ENCODE measurements around the gene DAND5. TPM values are rescaled to one million over a fixed set of nuclear protein-coding genes. Genes with fewer than 3 reads are reported as not detected.

DAND5 gene
- total and polyA plus RNA-seq, 10 of the 15 experiments (the other 5 are each of a cell fraction or from before 2014, with no cell fraction given): 0.06 to 0.15 (median 0.12) TPM; not detected in 5

GRCh38 chr19:12953799-12954611 lies 15.4 kb upstream of the DAND5 start:
- Histone ChIP-seq H3K9ac (ENCODE audit: control insufficient read depth, insufficient read depth, low read length) (no peak overlapping the region), H2AFZ (ENCODE audit: control insufficient read depth, low read depth, low read length) (no peak overlapping the region), H3K9me3 (replicated peaks; ENCODE audit: control insufficient read depth, insufficient read depth, low read length) (no peaks in the 10 kb centered on the region), H3K4me3 (no peak overlapping the region), H3K79me2 (ENCODE audit: control insufficient read depth, insufficient read depth, low read length) (peaks cover 32% of the 10 kb centered on the region), H3K27me3 (replicated peaks in 1 of 2; ENCODE audit: control insufficient read depth in 2 of 2, insufficient read depth in 2 of 2, low read length in 1 of 2) (no peaks in the 10 kb centered on the region), H4K20me1 (ENCODE audit: control insufficient read depth, insufficient read depth) (no peaks in the 10 kb centered on the region), H3K4me2 (ENCODE audit: control insufficient read depth, insufficient read depth) (0 out of 2 replicates have a peak overlapping the region, but pooled peaks have one; percentile 56), H3K4me1 (ENCODE audit: control insufficient read depth, insufficient read depth, low read length) (peaks cover 11% of the 10 kb centered on the region), H3K27ac (ENCODE audit: control insufficient read depth, insufficient read depth) (no peak overlapping the region), H3K36me3 (ENCODE audit: control insufficient read depth in 2 of 2, insufficient read depth in 2 of 2, low read length in 1 of 2) (peaks cover 17 to 20% of the 10 kb centered on the region in 2 experiments; a peak in 3 of 4 replicates)
- DNase-seq (ENCODE audit: low read depth, low spot score) (no peak), FAIRE-seq (no peak), ATAC-seq (0 out of 3 replicates have a peak, but pooled peaks have one; percentile 8)
- SMC1A ChIA-PET (ENCODE audit: uncharacterized antibody, unreplicated experiment): interaction anchor here (0.7 to 2.5 kb wide), 6 partner anchors 12 to 75 kb away, joined by 3 to 9 read pairs (median 4); partner anchors contain the start of gene CALR
- RAD21 ChIA-PET (ENCODE audit: unreplicated experiment): interaction anchor here (0.5 to 2.3 kb wide), 3 partner anchors 10 to 23 kb away, joined by 3 to 9 read pairs (median 7); no protein-coding TSS in a partner anchor
- in situ Hi-C loops (cut with MboI): no loop called here
- TF ChIP-seq TCF12 (IDR thresholded peaks at IDR 0.05; ENCODE audit: low read depth, low read length) (no peak), MYB (IDR thresholded peaks at IDR 0.05; ENCODE audit: borderline replicate concordance, low read depth, low read length) (no peak), POLR2AphosphoS5 (IDR thresholded peaks at IDR 0.05; ENCODE audit: low read length) (0 out of 2 replicates have a peak, but pooled peaks have one; percentile 3), MLLT1 (IDR thresholded peaks at IDR 0.05) (0 out of 2 replicates have a peak, but pooled peaks have one; percentile 22), BCL3 (IDR thresholded peaks at IDR 0.05; ENCODE audit: borderline replicate concordance, insufficient read depth, low read depth, low read length, poor library complexity, severe bottlenecking) (peak; percentile 49), POLR2A (IDR thresholded peaks at IDR 0.05; ENCODE audit: low read depth, low read length) (peak; percentile 65)
- intact Hi-C loops (cut with micrococcal nuclease; ENCODE audit: unreplicated experiment): no loop called here
- WGBS (ENCODE audit: insufficient coverage, insufficient replicate concordance, low lambda C conversion rate, missing lambda C conversion rate): 72% methylated on average over 9 of the region's 12 CpGs
- BruUV-seq (replicated peaks): no TSS peak
- CTCF ChIA-PET: interaction anchor here (0.7 to 4.6 kb wide), 3 partner anchors 11 to 80 kb away, joined by 3 to 40 read pairs (median 3); no protein-coding TSS in a partner anchor
- POLR2A ChIA-PET: interaction anchor here (0.8 to 2.4 kb wide), 3 partner anchors 8 to 63 kb away, joined by 3 to 11 read pairs (median 3); partner anchors contain the start of genes CALR, GCDH and RAD23A

All from GM12878 (cell line).